CD14-positive monocyte (primary cell): Measurements from ENCODE around the gene DHPS. TPM values are rescaled to one million over a fixed set of nuclear protein-coding genes. Genes with fewer than 3 reads are reported as not detected.

ENCODE experiments used
- DNase-seq, 3 donors: peaks; one replicate each; pipeline ENCODE4 v3.0.0-alpha.2; 2011 to 2022
- H2AFZ ChIP-seq: 2 replicates; pipeline ENCODE4 v1.6.0; 2012; ENCODE audit warnings: mild to moderate bottlenecking, low read depth, low read length, inconsistent platforms; ENCODE audit not compliant: insufficient read depth, poor library complexity, severe bottlenecking
- H3K27ac ChIP-seq, 2 donors: 1 replicate in 1 of 2; 2 replicates in 1 of 2; pipeline ENCODE4 v1.5.1; 2012 to 2013; ENCODE audit warnings: low read length in 2 of 2, control low read depth in 1 of 2, inconsistent platforms in 1 of 2, low read depth in 1 of 2, mild to moderate bottlenecking in 1 of 2
- H3K27me3 ChIP-seq, 2 donors: one replicate each; pipeline versions ENCODE4 v1.6.0 to v1.6.1; 2011 to 2013; ENCODE audit warnings: low read length in 2 of 2; ENCODE audit not compliant: control insufficient read depth in 2 of 2, insufficient read depth in 2 of 2
- H3K36me3 ChIP-seq, 2 donors: replicated peaks in 1 of 2; 1 replicate in 1 of 2; 2 replicates in 1 of 2; pipeline versions ENCODE4 v1.5.1 to v1.6.1; 2012 to 2013; ENCODE audit warnings: low read length in 2 of 2, control low read depth in 1 of 2, inconsistent platforms in 1 of 2, mild to moderate bottlenecking in 1 of 2; ENCODE audit not compliant: insufficient read depth in 2 of 2, control insufficient read depth in 1 of 2
- H3K4me1 ChIP-seq, 2 donors: 1 replicate in 1 of 2; 2 replicates in 1 of 2; pipeline versions ENCODE4 v1.5.1 to v1.6.1; 2012 to 2013; ENCODE audit warnings: low read length in 2 of 2, control low read depth in 1 of 2, inconsistent platforms in 1 of 2, mild to moderate bottlenecking in 1 of 2, moderate library complexity in 1 of 2; ENCODE audit not compliant: insufficient read depth in 2 of 2, control insufficient read depth in 1 of 2
- H3K4me2 ChIP-seq: replicated peaks from 2 replicates; pipeline ENCODE3; 2012; ENCODE audit warnings: low read length, moderate library complexity, mild to moderate bottlenecking; ENCODE audit not compliant: poor library complexity, severe bottlenecking; ENCODE audit errors: extremely low read depth
- H3K4me3 ChIP-seq, 3 experiments: fragments of 200-600 bp in 1 of 3; sonication (generic) in 1 of 3; replicated peaks in 1 of 3; 1 replicate in 2 of 3; 2 replicates in 1 of 3; pipeline ENCODE4 v1.5.1; 2011 to 2013; ENCODE audit warnings: low read length in 3 of 3, mild to moderate bottlenecking in 3 of 3, control low read depth in 2 of 3, low read depth in 2 of 3, inconsistent platforms in 1 of 3, moderate library complexity in 1 of 3
- H3K79me2 ChIP-seq: 2 replicates; pipeline ENCODE4 v1.6.0; 2012; ENCODE audit warnings: mild to moderate bottlenecking, control low read depth, inconsistent platforms, low read length, moderate library complexity; ENCODE audit not compliant: insufficient read depth
- H3K9ac ChIP-seq: 2 replicates; pipeline ENCODE4 v1.6.0; 2017; ENCODE audit warnings: low read length, mild to moderate bottlenecking; ENCODE audit not compliant: insufficient read depth, poor library complexity, severe bottlenecking
- H3K9me3 ChIP-seq, 2 donors: replicated peaks in 1 of 2; 1 replicate in 1 of 2; 2 replicates in 1 of 2; pipeline versions ENCODE4 v1.5.1 to v1.6.1; 2012 to 2013; ENCODE audit warnings: low read length in 2 of 2, control low read depth in 1 of 2; ENCODE audit not compliant: control insufficient read depth in 1 of 2, insufficient read depth in 1 of 2
- H4K20me1 ChIP-seq: 2 replicates; pipeline ENCODE4 v1.6.0; 2012; ENCODE audit warnings: mild to moderate bottlenecking, low read length, control low read depth, moderate library complexity; ENCODE audit not compliant: insufficient read depth
- H3K27ac Mint-ChIP-seq, 7 donors: one replicate each; pipeline ENCODE4 v1.8.0; 2020; ENCODE audit warnings: mild to moderate bottlenecking in 7 of 7, mixed read lengths in 7 of 7, moderate library complexity in 6 of 7, inconsistent platforms in 2 of 7
- H3K27me3 Mint-ChIP-seq, 3 donors: one replicate each; pipeline ENCODE4 v1.8.0; 2021 to 2022; ENCODE audit warnings: low read depth in 3 of 3, mild to moderate bottlenecking in 3 of 3, mixed read lengths in 3 of 3, moderate library complexity in 3 of 3, inconsistent platforms in 1 of 3
- H3K36me3 Mint-ChIP-seq, 2 donors: one replicate each; pipeline ENCODE4 v1.8.0; 2020; ENCODE audit warnings: mixed read lengths in 2 of 2, inconsistent platforms in 1 of 2, mild to moderate bottlenecking in 1 of 2
- H3K4me1 Mint-ChIP-seq: one replicate; pipeline ENCODE4 v1.8.0; 2020; ENCODE audit warnings: mild to moderate bottlenecking, mixed read lengths
- H3K4me3 Mint-ChIP-seq, 2 donors: one replicate each; pipeline ENCODE4 v1.8.0; 2020; ENCODE audit warnings: mild to moderate bottlenecking in 2 of 2, mixed read lengths in 2 of 2, moderate library complexity in 1 of 2
- H3K9me3 Mint-ChIP-seq, 7 donors: one replicate each; pipeline ENCODE4 v1.8.0; 2020 to 2022; ENCODE audit warnings: mixed read lengths in 7 of 7, mild to moderate bottlenecking in 6 of 7, moderate library complexity in 6 of 7, inconsistent platforms in 2 of 7
- WGBS: methylation state at CpG from one replicate; pipeline ENCODE4 v1.1.5; 2013; ENCODE audit warnings: missing lambda C conversion rate; ENCODE audit not compliant: insufficient coverage; 5-methylcytosine and 5-hydroxymethylcytosine counted together
- intact Hi-C, 2 donors: fragments of 100-400 bp; cut with micrococcal nuclease; formaldehyde crosslinking; loops; one replicate each; pipeline versions ENCODE4 v1.15.0 to v1.15.1; 2023
- polyA plus RNA-seq, 3 donors: library from polyadenylated mRNA; depleted of rRNA in 1 of 3; unstranded in 2 of 3; stranded (reverse) in 1 of 3; fragments of 300-500 nt in 2 of 3; fragments of >200 nt in 1 of 3; fragmentation: Illumina TruSeq in 2 of 3; gene quantifications; 1 replicate in 2 of 3; 2 replicates in 1 of 3; pipeline ENCODE4 v1.2.3, GENCODE V29; 2012 to 2021
- TF ChIP-seq, protein P1 (sequence below): fragments of 200-600 bp; IDR thresholded peaks from one replicate; pipeline ENCODE4 v1.8.0; 2022; ENCODE audit warnings: antibody characterized with exemption, mild to moderate bottlenecking

Gene DHPS
- polyA plus RNA-seq, 3 donors = 51.0 to 130 (median 53.4) TPM

DNA sequence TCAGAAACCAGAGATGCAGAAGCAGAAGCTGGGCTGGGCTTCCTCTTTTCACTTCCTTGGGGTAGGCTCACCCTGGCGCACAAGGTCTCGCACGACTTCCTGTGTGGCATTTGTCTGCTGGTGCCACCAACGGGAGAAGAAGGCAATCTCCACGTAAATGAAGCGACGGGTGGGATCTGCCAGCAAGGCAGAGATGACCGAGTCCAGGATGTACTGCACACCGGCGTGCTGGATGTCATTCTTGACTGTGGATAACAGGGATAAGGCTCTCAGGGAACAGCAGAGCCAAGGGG lies 16.5 kb downstream of the DHPS start:
- Histone ChIP-seq H3K27ac (peak overlapping the region; percentile 76 to 96), H3K9me3 (no peaks in the 10 kb centered on the region), H3K27me3 (no peaks in the 10 kb centered on the region), H3K4me1 (peaks cover 45 to 54% of the 10 kb centered on the region in 2 donors), H2AFZ (no peak overlapping the region), H3K79me2 (peaks cover 69% of the 10 kb centered on the region), H4K20me1 (peaks cover 51% of the 10 kb centered on the region), H3K9ac (peak overlapping the region; percentile 95), H3K4me3 (peak overlapping the region; percentile 93 to 98 (median 96)), H3K36me3 (peaks cover 44 to 47% of the 10 kb centered on the region in 2 donors), H3K4me2 (peak overlapping the region; percentile 77)
- DNase-seq = peak; percentile 93 to 96 (median 93)
- Mint-ChIP-seq H3K27me3 (peaks cover 0 to 3% (median 2%) of the 10 kb centered on the region in 3 donors), H3K4me3 (peak overlapping the region; percentile 95 to 98), H3K4me1 (peaks cover 39% of the 10 kb centered on the region), H3K9me3 (no peaks in the 10 kb centered on the region), H3K27ac (peak overlapping the region; percentile 94 to 98 (median 96)), H3K36me3 (peaks cover 33 to 53% of the 10 kb centered on the region in 2 donors)
- 0% methylated on average over 10 of the region's 10 CpGs for WGBS
- TF ChIP-seq, protein P1, sequence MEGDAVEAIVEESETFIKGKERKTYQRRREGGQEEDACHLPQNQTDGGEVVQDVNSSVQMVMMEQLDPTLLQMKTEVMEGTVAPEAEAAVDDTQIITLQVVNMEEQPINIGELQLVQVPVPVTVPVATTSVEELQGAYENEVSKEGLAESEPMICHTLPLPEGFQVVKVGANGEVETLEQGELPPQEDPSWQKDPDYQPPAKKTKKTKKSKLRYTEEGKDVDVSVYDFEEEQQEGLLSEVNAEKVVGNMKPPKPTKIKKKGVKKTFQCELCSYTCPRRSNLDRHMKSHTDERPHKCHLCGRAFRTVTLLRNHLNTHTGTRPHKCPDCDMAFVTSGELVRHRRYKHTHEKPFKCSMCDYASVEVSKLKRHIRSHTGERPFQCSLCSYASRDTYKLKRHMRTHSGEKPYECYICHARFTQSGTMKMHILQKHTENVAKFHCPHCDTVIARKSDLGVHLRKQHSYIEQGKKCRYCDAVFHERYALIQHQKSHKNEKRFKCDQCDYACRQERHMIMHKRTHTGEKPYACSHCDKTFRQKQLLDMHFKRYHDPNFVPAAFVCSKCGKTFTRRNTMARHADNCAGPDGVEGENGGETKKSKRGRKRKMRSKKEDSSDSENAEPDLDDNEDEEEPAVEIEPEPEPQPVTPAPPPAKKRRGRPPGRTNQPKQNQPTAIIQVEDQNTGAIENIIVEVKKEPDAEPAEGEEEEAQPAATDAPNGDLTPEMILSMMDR = no peak
- intact Hi-C loops = loop anchor here (2.0 to 10.0 kb wide), 5 partner anchors 16 to 500 kb away; partner anchors contain the start of genes ZNF490 (in 2 of the 2), ZNF791 (in 2 of the 2), DHPS (in 1 of the 2) and JUNB (in 1 of the 2)

DNA sequence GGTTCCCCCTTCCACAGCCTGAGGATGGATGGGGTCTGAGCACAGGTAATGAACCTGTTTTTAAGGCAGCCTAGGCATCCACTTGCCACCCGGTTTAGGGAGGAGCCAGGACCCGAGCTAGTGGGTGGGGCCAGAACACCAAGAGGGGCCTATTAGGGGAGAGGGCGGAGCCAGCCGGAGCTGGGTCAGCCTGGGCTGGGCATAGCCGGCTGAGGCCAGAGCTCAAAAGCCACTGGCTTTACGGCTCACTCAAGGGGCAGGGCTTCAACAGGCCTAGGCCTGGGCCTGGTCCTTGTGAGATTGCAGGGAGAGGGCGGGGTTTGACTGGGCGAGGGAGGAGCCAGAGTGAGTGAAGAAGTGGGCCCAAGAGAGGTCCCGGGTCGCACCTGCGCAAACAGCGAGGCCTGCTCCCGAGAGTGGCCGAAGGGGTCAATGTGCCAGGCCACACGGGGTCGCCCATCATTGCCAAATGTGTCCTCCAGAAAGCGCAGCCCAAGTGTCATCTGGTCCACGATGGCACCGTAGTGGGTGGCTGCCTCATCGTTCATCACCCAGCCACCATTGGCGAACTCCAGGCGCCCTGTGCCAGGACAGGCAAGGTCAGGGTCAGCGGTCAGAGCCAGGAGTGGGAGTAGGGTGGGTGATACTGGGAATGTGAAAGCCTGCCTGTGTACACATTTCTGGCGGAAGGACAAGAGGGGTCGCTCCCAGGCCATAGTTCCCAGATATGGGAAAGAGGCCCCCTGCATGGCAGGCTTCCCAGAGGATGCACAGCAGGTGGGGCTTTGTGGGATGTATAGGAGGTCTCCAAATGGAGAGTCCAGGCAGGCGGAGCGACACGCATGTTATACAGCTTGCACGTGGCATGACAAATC lies 17.0 kb downstream of the DHPS start:
- Histone ChIP-seq H2AFZ (no peak overlapping the region), H4K20me1 (peaks cover 56% of the 10 kb centered on the region), H3K27me3 (no peaks in the 10 kb centered on the region), H3K79me2 (peaks cover 63% of the 10 kb centered on the region), H3K4me2 (peak overlapping the region; percentile 77), H3K4me3 (peak overlapping the region in 1 of 3 experiments; percentile 96), H3K27ac (peak overlapping the region; percentile 76 to 96), H3K36me3 (peaks cover 48 to 52% of the 10 kb centered on the region in 2 donors), H3K9ac (peak overlapping the region; percentile 44), H3K9me3 (no peaks in the 10 kb centered on the region), H3K4me1 (peaks cover 40 to 49% of the 10 kb centered on the region in 2 donors)
- H3K4me1 Mint-ChIP-seq = peaks cover 35% of the 10 kb centered on the region
- H3K27ac Mint-ChIP-seq = peak overlapping the region; percentile 77 to 98 (median 96)
- H3K4me3 Mint-ChIP-seq = peak overlapping the region in 1 of 2 donors; percentile 95
- 79% methylated on average over 24 of the region's 29 CpGs for WGBS
- DNase-seq = no peak
- TF ChIP-seq, protein P1 = no peak
- peaks cover 0 to 3% (median 2%) of the 10 kb centered on the region in 3 donors for H3K27me3 Mint-ChIP-seq
- H3K36me3 Mint-ChIP-seq = peaks cover 39 to 59% of the 10 kb centered on the region in 2 donors
- no peaks in the 10 kb centered on the region for H3K9me3 Mint-ChIP-seq
- intact Hi-C loops = loop anchor here (2.0 to 10.0 kb wide), 5 partner anchors 16 to 500 kb away; partner anchors contain the start of genes ZNF490 (in 2 of the 2), ZNF791 (in 2 of the 2), DHPS (in 1 of the 2) and JUNB (in 1 of the 2)
